Measurements from ENCODE around the gene PTGR1. TPM values are rescaled to one million over a fixed set of nuclear protein-coding genes. Genes with fewer than 3 reads are reported as not detected.

Gene PTGR1
- total and polyA plus RNA-seq, 2 experiments from 2014 or later, result 65.2 to 99.5 TPM

- Histone ChIP-seq H3K27ac (no peak overlapping the region), H3K27me3 (replicated peaks; ENCODE audit: insufficient read depth) (peaks cover 10% of the 10 kb centered on the region; the same call in 1 of the 2 replicates), H3K4me2 (ENCODE audit: unreplicated experiment) (no peak overlapping the region), H3K4me3 (no peak overlapping the region), H3K9me2 (ENCODE audit: insufficient read depth) (no peaks in the 10 kb centered on the region), H3K36me3 (ENCODE audit: low read depth) (no peaks in the 10 kb centered on the region), H4K20me1 (ENCODE audit: insufficient read depth) (no peaks in the 10 kb centered on the region), H2AFZ (no peak overlapping the region), H3K9me3 (ENCODE audit: low read depth) (no peaks in the 10 kb centered on the region), H3K79me2 (ENCODE audit: insufficient read depth) (no peaks in the 10 kb centered on the region), H3K4me1 (ENCODE audit: insufficient read depth) (no peaks in the 10 kb centered on the region; the same call in 1 of the 2 replicates), H3K9ac (no peak overlapping the region), H3F3A (ENCODE audit: insufficient read depth) (no peaks in the 10 kb centered on the region)
- no peak for DNase-seq
- in situ Hi-C loops (cut with MboI), result no loop called here
- 30 to 58% methylated on average over 4 of the region's 4 CpGs for WGBS, 2 experiments (ENCODE audit: low coverage in 1 of 2, low lambda C conversion rate in 2 of 2, missing lambda C conversion rate in 2 of 2)
- no peak for TF ChIP-seq EZH2 (IDR thresholded peaks at IDR 0.05; ENCODE audit: insufficient read depth, poor library complexity, severe bottlenecking)
- TF ChIP-seq EZH2phosphoT487 (IDR thresholded peaks at IDR 0.05; ENCODE audit: insufficient read depth, low read depth), result no peak
Measured at GRCh38 chr9:111613436-111614040, 14.1 kb upstream of the PTGR1 start.

- H3K9ac ChIP-seq, result no peak overlapping the region
- no peak overlapping the region for H2AFZ ChIP-seq
- 58 to 61% methylated on average over 7 of the region's 7 CpGs for WGBS, 2 experiments (ENCODE audit: low coverage in 1 of 2, low lambda C conversion rate in 2 of 2, missing lambda C conversion rate in 2 of 2)
- H3K79me2 ChIP-seq (ENCODE audit: insufficient read depth), result no peaks in the 10 kb centered on the region
- H3K36me3 ChIP-seq (ENCODE audit: low read depth), result no peaks in the 10 kb centered on the region
- no peaks in the 10 kb centered on the region for H3F3A ChIP-seq (ENCODE audit: insufficient read depth)
- no peak for TF ChIP-seq EZH2phosphoT487 (IDR thresholded peaks at IDR 0.05; ENCODE audit: insufficient read depth, low read depth)
- TF ChIP-seq EZH2 (IDR thresholded peaks at IDR 0.05; ENCODE audit: insufficient read depth, poor library complexity, severe bottlenecking), result no peak
- H3K27me3 ChIP-seq (replicated peaks; ENCODE audit: insufficient read depth), result peaks cover 10% of the 10 kb centered on the region; the same call in 1 of the 2 replicates
- no peaks in the 10 kb centered on the region for H3K9me3 ChIP-seq (ENCODE audit: low read depth)
- H3K9me2 ChIP-seq (ENCODE audit: insufficient read depth), result no peaks in the 10 kb centered on the region
- H4K20me1 ChIP-seq (ENCODE audit: insufficient read depth), result no peaks in the 10 kb centered on the region
- H3K4me3 ChIP-seq, result no peak overlapping the region
- H3K4me2 ChIP-seq (ENCODE audit: unreplicated experiment), result no peak overlapping the region
- DNase-seq, result no peak
- no peak overlapping the region for H3K27ac ChIP-seq
- in situ Hi-C loops (cut with MboI), result no loop called here
- no peaks in the 10 kb centered on the region; the same call in 1 of the 2 replicates for H3K4me1 ChIP-seq (ENCODE audit: insufficient read depth)
Measured at GRCh38 chr9:111610845-111611244, 11.4 kb upstream of the PTGR1 start.

DNA sequence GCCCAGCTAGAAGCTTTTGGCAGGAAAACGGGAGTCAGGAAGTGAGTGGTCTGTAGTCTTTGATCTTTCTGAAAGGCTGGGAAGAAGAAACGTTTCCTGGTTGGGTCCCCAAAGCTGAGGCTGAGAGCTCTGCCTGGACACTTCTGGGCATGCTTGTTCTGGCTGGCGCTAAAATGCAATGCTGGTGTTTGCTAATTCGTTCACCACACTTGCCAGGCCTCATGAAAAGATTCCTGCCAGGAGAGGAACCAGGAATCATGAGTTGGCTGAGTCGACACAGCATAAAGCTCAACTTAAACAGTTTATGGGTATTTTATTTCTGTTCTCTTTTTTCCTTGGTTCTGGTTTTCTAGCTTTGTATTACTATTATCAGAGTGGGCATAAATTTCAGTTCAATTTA is 10.7 kb upstream of the PTGR1 start:
- Histone ChIP-seq H3K36me3 (ENCODE audit: low read depth) (no peaks in the 10 kb centered on the region), H3K4me3 (no peak overlapping the region), H2AFZ (no peak overlapping the region), H3K79me2 (ENCODE audit: insufficient read depth) (no peaks in the 10 kb centered on the region), H3K9me3 (ENCODE audit: low read depth) (no peaks in the 10 kb centered on the region), H3K9me2 (ENCODE audit: insufficient read depth) (no peaks in the 10 kb centered on the region), H3K4me1 (ENCODE audit: insufficient read depth) (no peaks in the 10 kb centered on the region), H3F3A (ENCODE audit: insufficient read depth) (no peaks in the 10 kb centered on the region), H3K27me3 (replicated peaks; ENCODE audit: insufficient read depth) (peaks cover 10% of the 10 kb centered on the region; the same call in 1 of the 2 replicates), H3K9ac (no peak overlapping the region), H3K4me2 (ENCODE audit: unreplicated experiment) (no peak overlapping the region), H4K20me1 (ENCODE audit: insufficient read depth) (no peaks in the 10 kb centered on the region), H3K27ac (no peak overlapping the region)
- WGBS, 2 experiments (ENCODE audit: low coverage in 1 of 2, low lambda C conversion rate in 2 of 2, missing lambda C conversion rate in 2 of 2), result 45 to 51% methylated on average over 5 of the region's 5 CpGs
- in situ Hi-C loops (cut with MboI), result no loop called here
- TF ChIP-seq EZH2phosphoT487 (IDR thresholded peaks at IDR 0.05; ENCODE audit: insufficient read depth, low read depth), result no peak
- TF ChIP-seq EZH2 (IDR thresholded peaks at IDR 0.05; ENCODE audit: insufficient read depth, poor library complexity, severe bottlenecking), result no peak
- DNase-seq, result no peak

DNA sequence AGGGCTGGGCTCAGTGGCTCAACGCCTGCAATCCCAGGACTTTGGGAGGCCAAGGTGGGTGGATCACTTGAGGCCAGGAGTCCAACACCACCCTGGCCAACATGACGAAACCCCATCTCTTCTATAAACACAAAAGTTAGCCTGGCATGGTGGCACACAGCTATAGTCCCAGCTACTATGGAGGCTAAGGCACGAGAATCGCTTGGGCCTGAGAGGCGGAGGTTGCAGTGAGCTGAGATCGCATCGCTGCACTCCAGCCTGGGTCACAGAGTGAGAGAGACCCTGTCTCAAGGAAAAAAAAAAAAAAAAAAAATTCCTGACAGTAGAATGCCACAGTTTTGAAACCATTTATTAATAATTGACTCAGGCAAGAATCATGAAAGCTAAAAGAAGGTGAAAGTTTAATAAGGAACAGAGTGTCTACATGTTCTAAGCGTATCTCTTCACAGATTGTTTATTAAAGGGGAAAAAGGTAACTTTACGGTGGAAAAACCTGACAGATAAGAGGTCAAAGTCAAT is 5.7 kb upstream of the PTGR1 start:
- H3K9ac ChIP-seq, result no peak overlapping the region
- peaks cover 16% of the 10 kb centered on the region for H3F3A ChIP-seq (ENCODE audit: insufficient read depth)
- H3K36me3 ChIP-seq (ENCODE audit: low read depth), result no peaks in the 10 kb centered on the region
- H3K4me3 ChIP-seq, result no peak overlapping the region
- H4K20me1 ChIP-seq (ENCODE audit: insufficient read depth), result no peaks in the 10 kb centered on the region
- H3K9me2 ChIP-seq (ENCODE audit: insufficient read depth), result no peaks in the 10 kb centered on the region
- WGBS, 2 experiments (ENCODE audit: low coverage in 1 of 2, low lambda C conversion rate in 2 of 2, missing lambda C conversion rate in 2 of 2), result 80 to 82% methylated on average over 9 of the region's 9 CpGs
- H3K79me2 ChIP-seq (ENCODE audit: insufficient read depth), result no peaks in the 10 kb centered on the region
- peaks cover 8% of the 10 kb centered on the region; the same call in 1 of the 2 replicates for H3K4me1 ChIP-seq (ENCODE audit: insufficient read depth)
- H3K27me3 ChIP-seq (replicated peaks; ENCODE audit: insufficient read depth), result peaks cover under 1% of the 10 kb centered on the region; the same call in 1 of the 2 replicates
- H3K4me2 ChIP-seq (ENCODE audit: unreplicated experiment), result no peak overlapping the region
- TF ChIP-seq EZH2phosphoT487 (IDR thresholded peaks at IDR 0.05; ENCODE audit: insufficient read depth, low read depth) (no peak), EZH2 (IDR thresholded peaks at IDR 0.05; ENCODE audit: insufficient read depth, poor library complexity, severe bottlenecking) (no peak)
- H3K27ac ChIP-seq, result no peak overlapping the region
- DNase-seq, result no peak
- H2AFZ ChIP-seq, result no peak overlapping the region; the same call in 1 of the 2 replicates
- in situ Hi-C loops (cut with MboI), result no loop called here
- no peaks in the 10 kb centered on the region for H3K9me3 ChIP-seq (ENCODE audit: low read depth)
